Peyer's patch (tissue), 4 donors: Measurements from ENCODE around the gene STARD10.

Experiments used
- CTCF ChIP-seq, 6 experiments: fragments of 450-650 bp in 4 of 6; fragments of 200-600 bp in 2 of 6; sonication (generic) in 1 of 6; IDR thresholded peaks; one replicate each; pipeline ENCODE4 v1.5.1; 2017 to 2019; ENCODE audit warnings: antibody characterized with exemption in 6 of 6, mild to moderate bottlenecking in 3 of 6, moderate library complexity in 1 of 6
- POLR2A ChIP-seq, 2 donors: fragments of 450-650 bp; IDR thresholded peaks; one replicate each; pipeline ENCODE4 v1.5.1; 2017; ENCODE audit warnings: antibody characterized with exemption in 2 of 2, mild to moderate bottlenecking in 2 of 2, moderate library complexity in 2 of 2

GRCh38 chr11:72773291-72773690 lies 20.6 kb downstream of the STARD10 start:
- TF ChIP-seq CTCF (IDR thresholded peaks at IDR 0.05), result no peak
- TF ChIP-seq POLR2A (IDR thresholded peaks at IDR 0.05), result no peak
